DND-41 (cell line): ENCODE results near the gene RELN.

Experiments
- EZH2 ChIP-seq: IDR thresholded peaks from 3 replicates; pipeline ENCODE4 v1.6.1; 2012; ENCODE audit warnings: borderline replicate concordance, low read depth, mild to moderate bottlenecking, moderate library complexity, low read length, inconsistent platforms; ENCODE audit not compliant: severe bottlenecking
- TF ChIP-seq, protein P1 (sequence below): IDR thresholded peaks from 2 replicates; pipeline ENCODE4 v1.5.1; 2012; ENCODE audit warnings: borderline replicate concordance, low read length, moderate library complexity, mild to moderate bottlenecking; ENCODE audit not compliant: poor library complexity, severe bottlenecking; ENCODE audit errors: extremely low read depth

- TF ChIP-seq, protein P1, sequence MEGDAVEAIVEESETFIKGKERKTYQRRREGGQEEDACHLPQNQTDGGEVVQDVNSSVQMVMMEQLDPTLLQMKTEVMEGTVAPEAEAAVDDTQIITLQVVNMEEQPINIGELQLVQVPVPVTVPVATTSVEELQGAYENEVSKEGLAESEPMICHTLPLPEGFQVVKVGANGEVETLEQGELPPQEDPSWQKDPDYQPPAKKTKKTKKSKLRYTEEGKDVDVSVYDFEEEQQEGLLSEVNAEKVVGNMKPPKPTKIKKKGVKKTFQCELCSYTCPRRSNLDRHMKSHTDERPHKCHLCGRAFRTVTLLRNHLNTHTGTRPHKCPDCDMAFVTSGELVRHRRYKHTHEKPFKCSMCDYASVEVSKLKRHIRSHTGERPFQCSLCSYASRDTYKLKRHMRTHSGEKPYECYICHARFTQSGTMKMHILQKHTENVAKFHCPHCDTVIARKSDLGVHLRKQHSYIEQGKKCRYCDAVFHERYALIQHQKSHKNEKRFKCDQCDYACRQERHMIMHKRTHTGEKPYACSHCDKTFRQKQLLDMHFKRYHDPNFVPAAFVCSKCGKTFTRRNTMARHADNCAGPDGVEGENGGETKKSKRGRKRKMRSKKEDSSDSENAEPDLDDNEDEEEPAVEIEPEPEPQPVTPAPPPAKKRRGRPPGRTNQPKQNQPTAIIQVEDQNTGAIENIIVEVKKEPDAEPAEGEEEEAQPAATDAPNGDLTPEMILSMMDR = no peak
- TF ChIP-seq EZH2 = no peak
Observed at GRCh38 chr7:103446049-103446520, 543.4 kb downstream of the RELN start, which contains the start of gene SLC26A5.
